NOMO-1 (cell line): Measurements from ENCODE around the gene ASCC2.

ENCODE experiments used
- DNase-seq, 2 experiments: peaks; one replicate each; lab custom pipeline; 2025; ENCODE audit not compliant: unreplicated experiment in 2 of 2; lab: John Stamatoyannopoulos, UW

ASCC2 gene

DNA sequence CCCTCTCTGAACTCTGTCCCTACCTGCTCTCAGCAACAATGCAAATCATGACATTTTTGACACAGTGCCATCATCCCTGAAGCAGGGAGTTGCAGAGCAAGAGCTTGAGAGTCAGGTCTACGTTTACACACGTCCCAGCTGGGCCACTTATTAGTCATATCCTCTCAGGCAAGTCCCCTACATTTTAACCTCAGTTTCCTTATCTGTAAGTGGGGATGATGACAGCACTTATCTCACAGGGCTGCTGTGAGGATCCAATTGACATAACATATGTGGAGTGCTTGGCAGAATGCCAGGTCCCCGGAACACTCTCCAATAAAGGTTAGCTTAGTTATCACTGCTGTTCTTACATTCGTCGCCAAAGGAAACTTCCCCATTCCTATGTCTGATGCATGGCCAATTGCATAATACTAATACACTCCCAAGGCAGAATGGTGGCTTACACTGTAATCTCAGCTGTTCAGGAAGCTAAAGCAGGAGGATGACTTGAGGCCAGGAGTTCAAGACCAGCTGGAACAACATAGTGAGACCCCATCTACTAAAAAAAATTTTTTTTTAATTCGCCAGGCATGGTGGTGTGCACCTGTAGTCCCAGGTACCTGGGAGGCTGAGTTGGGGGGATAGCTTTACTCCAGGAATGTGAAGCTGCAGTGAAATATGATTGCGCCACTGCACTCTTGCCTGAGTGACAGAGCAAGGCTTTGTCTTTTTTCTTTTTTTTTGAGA, 16.6 kb downstream of the ASCC2 start:
- peak; percentile 85 to 95 for DNase-seq

DNA sequence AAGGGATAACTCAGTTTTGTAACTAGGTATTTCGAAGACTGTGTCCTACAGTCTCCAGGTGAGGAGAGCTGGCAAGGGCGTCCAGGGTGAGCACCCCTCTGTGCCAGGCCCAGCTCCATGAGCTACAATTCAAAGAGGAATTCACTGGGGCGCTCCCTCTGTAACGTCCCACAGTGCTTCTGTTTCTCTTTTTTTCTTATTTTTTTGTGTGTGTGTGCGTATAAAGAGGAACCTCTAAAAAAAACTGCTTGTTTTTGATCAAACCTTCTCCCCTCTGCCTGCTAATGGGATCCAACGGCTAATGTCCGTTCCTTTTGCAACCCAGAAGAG, 17.1 kb downstream of the ASCC2 start:
- DNase-seq = peak; percentile 49 to 85

DNA sequence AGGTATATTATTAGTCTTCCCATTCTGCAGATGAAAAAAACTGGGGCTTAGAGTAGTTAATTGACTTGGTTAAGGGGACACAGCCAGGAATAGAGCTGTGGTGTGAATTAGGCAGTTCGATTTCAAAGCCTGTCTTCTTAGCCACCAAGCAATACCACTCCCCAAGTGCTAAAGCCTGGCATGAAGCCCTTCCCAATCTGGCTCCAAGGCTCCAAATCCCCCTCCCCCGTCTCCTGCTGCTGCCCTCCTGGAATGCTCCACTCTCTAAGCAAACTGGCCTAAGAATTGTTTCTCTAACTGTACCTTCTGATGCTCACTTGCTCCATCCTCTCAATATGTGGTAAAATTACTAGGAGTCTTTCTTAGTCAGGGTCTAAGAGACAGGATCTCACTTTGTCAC, 18.6 kb downstream of the ASCC2 start:
- DNase-seq = no peak

DNA sequence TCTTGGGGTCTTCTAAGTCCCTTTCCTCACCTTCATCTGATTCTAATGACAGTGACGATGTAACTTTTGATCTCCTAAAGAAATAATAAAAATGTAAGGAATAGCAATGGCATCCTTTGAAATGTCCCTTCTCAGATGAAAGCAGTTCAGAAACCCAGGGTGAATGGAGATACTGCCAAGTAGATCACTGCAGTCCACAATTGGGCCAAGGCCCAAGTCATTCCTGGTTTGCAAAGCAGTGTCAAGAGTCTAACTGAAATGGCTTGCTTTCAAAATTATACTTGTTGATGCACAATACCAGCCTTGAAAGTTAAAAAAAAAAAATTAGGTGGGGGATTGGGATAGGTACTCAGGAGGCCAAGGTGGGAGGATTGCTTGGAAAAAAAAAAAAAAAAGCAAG, 20.4 kb downstream of the ASCC2 start:
- no peak for DNase-seq

DNA sequence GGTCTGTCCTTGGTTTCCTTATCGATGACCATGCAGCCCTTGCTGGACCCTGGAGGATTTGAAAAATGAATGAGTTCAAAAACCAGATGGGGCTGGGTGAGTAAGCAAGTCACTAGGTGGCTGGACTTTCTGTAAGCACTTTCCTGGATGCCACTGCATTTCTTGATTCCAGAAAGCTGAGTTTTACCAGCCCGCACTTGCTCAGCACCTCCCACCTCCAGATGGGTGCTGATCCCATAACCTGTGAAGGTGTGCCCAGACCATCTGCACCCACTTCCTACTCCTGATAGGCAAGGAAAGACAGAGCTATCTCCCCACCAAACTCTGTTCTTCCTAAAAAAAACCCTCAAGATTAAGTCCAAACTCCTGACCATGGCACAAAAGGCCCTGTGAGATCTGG, 21.1 kb downstream of the ASCC2 start:
- DNase-seq = no peak

DNA sequence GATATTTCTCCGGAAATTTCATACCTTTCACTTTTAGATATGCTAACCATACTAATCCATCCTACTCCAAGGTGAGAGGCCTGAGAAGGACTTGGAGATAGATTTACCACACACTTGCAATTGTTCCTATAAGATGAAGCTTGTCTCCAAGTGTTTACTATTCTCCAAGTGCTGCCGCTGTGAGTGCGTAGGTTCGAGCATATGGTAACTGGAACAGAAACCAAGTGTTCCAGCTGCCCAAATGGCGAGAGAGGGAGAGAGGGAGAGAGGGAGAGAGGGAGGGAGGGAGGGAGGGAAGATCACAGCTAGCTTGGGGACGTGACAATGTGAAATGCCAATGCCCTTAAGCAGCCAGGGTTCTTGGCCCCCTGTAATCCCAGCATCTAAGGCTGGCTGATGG, 21.5 kb downstream of the ASCC2 start:
- no peak for DNase-seq

DNA sequence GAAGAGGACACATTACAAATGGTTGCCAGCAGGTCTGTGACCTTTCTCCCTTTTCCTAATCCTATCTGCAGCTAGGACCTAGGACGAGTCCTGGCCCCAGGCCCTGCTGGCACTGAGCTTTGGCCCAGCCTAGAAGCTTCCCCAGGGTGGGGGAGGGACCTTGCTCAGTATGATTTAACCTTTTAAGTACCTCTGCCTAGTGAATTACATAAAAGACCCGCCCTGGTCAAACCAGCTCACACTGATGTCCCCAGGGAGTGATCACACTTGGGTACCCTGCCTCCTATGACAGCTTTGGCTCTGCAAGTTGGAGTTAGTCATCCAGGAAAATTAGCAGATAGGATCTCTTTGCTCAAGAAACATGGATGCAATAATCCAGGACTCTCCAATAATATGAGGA, 21.9 kb downstream of the ASCC2 start:
- no peak for DNase-seq

DNA sequence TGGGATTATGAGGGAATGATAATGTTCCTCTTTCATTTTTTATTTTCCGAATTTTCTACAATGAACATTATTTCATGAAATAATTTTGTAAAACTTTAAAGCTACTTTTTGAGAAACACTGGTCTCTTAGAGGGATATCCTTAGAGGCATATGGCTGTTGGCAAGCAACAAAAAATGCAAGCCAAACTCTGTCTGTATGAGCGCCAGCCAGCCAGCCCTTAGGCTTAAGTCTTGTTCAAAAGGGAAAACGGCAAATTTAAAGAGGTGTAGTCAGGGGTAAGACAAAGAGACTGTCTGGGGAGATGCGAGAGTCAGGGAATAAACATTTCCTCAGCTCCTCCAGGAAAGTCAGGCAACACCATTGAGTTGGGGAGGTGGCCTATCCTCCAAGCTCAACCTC, 22.5 kb downstream of the ASCC2 start:
- no peak for DNase-seq

DNA sequence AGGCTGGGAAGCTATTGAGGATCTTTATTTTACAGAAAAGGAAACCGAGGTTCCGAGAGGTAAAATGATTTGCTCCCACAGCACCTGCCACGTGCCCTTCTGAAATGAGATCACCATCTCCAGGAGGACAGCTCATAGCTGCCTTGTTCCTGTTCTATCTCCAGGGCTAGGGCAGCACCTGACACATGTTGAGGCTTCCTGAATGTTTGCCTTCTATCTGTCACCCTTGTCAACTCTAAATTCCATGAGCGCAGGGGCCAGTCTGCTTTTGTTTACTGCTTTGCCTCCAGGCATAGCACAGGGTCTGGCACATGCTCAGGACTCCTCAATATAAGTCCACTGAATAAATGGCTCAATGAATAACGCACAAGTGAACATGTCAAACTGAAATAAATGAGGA, 24.1 kb downstream of the ASCC2 start:
- DNase-seq = no peak

DNA sequence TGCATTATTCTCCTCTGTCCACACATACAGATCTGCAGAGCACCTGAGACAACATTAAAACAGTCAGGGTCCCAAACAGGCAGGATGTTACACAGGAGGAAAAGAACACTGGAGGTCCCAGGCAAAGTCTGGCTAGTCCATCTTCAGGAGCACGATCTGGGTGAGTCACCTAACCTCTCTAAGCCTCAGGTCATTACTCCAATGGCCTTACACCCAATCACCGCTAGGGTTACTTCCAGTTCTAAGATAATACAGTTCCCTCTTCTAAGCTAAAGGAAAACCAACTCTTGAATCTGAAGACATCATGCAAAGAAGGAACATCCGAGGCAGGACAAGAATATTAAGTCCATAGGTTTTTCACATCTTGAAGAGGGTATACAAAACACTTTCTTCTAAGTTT, 24.5 kb downstream of the ASCC2 start:
- no peak for DNase-seq

DNA sequence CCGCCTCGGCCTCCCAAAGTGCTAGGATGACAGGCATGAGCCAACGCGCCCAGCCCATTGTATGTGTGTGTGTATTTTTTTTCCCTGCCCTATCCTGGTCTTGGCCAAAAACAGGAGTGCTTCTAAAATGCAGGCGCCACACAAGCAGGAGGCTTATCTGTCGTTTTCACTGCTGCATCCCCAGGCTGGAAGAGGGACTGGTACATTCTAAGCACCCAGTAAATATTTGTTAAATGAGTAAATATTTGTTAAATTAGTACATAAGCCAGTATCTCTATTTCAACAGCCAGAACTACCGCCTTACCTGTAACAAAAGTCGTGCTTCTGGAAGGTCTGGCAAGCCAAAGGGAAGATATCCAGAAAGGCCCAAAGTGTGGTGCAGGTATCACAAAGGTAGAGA, 24.9 kb downstream of the ASCC2 start:
- DNase-seq = no peak

DNA sequence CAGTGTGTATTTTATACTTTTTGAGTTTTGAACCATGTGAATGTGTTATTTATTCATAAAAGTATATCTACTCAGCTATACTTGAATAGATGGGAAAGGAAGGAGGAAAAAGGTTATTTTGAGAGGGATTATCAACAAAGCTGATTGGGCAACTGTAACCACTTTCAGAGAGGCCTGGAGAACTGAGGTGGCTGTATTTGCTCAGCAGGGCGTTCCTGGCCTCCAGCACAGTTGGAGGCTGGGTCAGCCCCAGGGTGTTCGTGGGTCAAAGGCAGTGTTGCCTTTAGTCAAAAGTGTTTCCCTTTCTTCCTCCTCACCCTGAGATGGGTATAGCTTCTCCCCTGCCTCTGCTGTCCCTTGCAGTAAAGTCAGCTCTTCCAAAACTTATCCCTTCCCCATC, 26.7 kb downstream of the ASCC2 start:
- no peak for DNase-seq

DNA sequence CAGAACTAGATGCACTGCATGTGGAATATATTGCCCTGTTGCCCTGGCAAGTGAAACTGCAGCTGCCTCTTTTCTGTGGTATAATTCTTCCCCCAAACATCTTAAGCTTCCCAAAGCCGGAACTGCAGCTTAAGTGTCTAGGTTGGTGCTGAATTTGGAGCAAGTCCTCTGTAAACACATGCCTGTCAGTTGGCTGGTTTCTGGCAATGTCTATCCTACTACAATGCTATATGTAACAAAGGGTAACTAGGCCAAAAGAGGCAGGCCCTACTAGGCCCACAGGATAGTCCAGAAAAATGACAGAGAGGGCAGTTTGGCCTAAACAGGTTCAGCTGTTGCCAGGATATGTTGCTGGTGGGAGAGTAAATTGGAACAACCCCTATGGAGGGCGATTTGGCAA, 27.9 kb downstream of the ASCC2 start:
- DNase-seq = no peak

DNA sequence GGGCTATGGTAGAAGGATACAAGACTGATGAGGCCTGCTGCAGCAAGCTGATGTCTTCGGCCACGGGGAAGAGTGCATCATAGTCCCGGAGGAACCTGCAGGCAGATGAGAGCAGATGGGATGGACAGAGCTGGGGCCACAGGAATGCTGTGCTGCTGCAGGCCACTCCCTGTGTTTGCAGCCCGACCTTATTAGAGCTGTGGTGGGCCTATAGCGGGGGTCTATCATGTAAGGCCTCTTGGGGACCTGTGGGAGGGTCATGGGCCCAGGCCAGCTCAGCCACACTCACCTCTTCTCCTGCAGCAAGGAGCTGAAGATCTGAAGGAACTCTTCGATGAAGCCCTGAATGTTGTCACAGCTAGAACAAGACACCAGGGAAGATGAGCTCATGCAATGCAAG, 31.9 kb downstream of the ASCC2 start:
- DNase-seq = no peak

DNA sequence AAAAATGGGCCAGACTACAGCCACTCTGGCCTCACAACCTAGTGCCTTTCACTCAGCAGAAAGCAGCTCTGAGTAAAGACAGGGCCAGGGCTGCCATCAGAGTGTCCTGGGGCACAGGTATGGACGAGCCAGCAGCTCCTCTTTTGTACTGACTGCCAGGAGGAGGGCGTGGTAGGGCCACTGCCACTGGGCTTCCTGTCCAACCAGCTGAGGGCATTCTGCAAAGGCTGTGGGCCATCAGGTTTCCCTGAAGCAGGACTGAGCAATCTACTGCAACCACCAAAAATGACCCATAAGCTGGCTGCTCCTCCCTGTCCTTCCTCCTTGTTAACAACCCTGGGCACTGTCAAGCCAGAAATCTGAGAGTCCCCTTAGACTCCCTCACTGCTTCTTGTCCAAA, 33.1 kb downstream of the ASCC2 start:
- no peak for DNase-seq

DNA sequence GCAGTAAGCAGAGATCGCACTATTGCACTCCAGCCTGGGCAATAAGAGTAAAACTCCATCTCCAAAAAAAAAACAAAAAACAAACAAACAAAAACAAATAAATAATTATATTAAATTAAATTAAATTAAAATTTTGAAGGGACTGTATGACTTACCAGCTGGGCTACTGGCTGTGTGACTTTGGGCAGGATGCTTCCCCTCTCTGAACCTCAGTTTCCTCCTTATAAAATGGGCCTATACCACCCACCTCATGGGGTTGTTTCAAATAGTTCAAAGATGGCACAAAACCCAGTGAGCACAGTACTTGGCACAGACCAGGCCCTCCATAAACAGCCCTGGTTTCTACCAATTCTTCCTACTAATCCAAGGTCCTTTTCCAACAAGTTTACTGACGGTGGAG, 34.9 kb downstream of the ASCC2 start:
- DNase-seq = no peak

DNA sequence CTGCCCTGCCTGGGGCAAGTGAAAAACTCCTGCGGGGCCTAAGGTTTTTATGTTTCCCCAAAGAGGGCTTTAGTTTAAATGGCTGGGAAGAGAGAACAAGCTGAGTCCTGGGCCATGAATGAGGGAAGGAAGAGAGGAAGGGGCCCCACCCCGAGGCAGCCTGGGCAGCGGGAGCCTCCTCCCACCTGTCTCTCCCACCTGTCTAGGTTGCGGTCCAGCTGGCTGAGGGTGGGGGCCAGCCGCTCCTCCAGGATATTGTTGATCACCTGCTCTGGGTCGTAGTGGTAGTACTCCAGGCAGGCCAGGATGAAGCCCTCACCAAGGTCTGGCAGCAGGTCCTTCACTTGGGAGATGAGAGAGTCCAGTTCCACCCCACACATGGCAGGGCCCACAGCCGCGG, 36.3 kb downstream of the ASCC2 start:
- no peak for DNase-seq

DNA sequence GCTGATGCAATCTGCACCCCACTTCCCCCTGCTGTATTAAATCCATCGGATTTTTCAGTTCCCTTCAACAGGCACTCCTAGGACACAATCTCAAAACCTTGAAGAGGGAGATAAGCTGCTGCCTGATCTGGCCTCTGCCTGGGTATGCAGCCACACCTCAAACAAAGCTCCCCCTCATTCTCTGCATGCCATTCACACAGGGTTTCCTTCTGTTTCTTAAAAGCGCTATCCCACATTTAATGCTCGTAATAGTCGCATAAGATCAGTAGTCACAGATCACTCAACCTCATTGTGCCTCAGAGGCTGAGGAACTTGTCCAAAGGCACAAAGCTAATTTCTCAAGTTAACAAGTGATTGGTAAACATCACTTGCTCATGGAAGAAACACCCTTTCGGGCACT, 36.9 kb downstream of the ASCC2 start:
- no peak for DNase-seq

DNA sequence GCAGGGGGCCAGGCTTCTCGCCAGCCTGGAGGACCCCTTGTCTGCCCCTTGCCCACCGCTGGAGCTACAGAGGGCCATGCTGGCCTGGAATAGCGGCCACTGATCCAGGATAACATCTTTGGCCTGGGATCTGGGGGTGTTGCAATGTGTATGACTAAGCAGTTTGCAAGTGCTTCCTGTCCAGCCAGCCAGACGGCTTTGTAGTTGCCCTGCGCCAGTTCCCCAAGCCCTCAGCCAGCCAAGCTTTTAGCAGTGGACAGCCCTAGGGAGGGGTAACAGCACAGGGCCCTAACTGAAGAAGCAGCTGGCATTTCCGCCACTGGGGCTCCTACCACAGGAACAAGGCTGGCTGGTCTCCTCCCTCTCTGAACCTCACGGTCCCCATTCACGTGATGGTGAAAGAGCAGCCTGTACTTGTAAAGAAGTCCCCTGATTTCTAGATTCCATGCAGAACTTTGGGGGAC, 38.8 kb downstream of the ASCC2 start:
- peak; percentile 83 to 86 for DNase-seq

DNA sequence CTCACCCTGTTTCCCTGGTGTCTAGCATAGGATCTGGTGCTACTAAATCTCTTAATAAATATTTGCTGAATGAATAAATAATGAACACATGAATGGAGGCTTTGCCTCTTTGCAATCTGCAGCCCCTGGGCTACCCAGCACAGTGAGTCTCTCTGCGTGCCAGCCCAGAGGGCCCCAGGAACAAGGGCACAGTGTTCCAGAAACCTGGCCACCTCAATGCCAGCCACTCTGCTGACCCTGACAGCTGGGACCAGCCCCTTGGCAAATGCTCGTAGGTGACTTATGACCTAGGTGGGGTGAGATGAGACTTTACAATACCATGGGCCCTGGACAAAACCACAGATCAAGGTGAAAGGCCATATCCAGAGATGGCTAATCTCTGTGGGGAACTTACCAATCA, 39.3 kb downstream of the ASCC2 start:
- no peak for DNase-seq

DNA sequence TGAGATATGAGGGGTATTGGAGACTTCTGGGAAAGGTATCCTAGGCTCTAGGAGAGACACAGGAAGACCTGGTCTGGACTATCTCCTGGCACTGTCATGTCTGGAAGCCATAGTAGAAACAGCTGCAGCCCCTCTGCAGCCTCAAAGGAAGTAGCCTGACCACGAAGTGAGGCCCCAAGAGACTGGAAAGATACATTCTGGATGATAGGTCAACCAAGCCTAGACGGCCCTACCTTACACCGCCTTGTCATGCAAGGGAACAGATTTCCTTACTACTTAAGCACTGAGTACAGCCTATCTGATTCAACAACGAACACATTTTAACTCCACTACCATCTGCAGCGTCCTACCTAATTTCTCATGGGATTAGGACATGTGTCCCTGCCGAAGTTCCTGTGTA, 39.8 kb downstream of the ASCC2 start:
- peak in 1 of 2 experiments; percentile 13 for DNase-seq

DNA sequence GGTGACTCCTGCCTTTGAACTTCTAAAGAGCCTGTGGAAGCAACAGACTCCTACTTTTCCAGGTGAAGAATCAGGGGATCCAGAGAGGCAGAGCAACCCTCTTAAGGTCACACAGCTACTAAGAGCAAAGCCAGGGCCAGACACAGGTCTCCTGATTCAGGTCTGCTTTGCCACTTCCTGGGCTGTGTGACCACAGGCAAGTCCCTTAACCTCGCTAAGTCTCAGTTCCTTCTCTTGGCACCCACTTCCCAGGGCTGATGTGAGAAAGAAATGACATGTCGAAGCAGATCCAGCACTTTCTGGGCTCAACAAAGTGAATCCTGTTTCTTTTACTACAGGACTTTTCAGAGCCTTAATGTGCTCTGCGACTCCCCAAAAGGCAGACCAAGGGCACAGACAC, 40.7 kb downstream of the ASCC2 start:
- peak in 1 of 2 experiments; percentile 21 for DNase-seq

DNA sequence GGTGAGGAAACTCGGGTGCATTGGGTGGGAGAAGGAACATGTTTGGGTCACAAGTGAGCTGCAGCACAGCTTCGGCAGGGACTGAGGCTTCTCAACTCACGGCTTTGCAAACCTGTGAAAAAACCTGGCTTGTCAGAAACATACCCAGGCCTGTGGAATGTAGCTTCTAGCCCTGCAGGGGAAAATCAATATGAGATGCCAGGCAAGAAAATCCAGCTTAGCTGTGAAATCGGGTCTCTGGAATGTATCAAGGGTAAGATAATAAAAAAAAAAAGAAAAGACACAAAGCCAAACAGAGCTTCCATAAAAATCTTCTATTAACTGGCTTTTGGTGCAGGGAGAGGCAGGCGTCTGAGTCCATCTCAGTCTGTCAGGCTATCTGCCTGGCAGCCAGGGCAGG, 42.4 kb downstream of the ASCC2 start:
- no peak for DNase-seq
